Measurements from ENCODE around the gene HLA-DMB. TPM values are rescaled to one million over a fixed set of nuclear protein-coding genes. Genes with fewer than 3 reads are reported as not detected.

Gene HLA-DMB
- total RNA-seq, 1 experiment from 2014 or later = 0.79 TPM

- Histone ChIP-seq H3K4me3 (peak overlapping the region; percentile 80), H3K36me3 (peaks cover 90% of the 10 kb centered on the region), H3K9me3 (no peaks in the 10 kb centered on the region), H3K27me3 (no peaks in the 10 kb centered on the region)
- peak; percentile 52 for DNase-seq
These were observed 33.1 kb upstream of the HLA-DMB start for GRCh38 chr6:32974016-32974333.

- H3K36me3 ChIP-seq = peaks cover 84% of the 10 kb centered on the region
- H3K9me3 ChIP-seq = no peaks in the 10 kb centered on the region
- no peaks in the 10 kb centered on the region for H3K27me3 ChIP-seq
- peak overlapping the region; percentile 80 for H3K4me3 ChIP-seq
- peak; percentile 72 for DNase-seq
These were observed 32.6 kb upstream of the HLA-DMB start for GRCh38 chr6:32973144-32974015.

DNA sequence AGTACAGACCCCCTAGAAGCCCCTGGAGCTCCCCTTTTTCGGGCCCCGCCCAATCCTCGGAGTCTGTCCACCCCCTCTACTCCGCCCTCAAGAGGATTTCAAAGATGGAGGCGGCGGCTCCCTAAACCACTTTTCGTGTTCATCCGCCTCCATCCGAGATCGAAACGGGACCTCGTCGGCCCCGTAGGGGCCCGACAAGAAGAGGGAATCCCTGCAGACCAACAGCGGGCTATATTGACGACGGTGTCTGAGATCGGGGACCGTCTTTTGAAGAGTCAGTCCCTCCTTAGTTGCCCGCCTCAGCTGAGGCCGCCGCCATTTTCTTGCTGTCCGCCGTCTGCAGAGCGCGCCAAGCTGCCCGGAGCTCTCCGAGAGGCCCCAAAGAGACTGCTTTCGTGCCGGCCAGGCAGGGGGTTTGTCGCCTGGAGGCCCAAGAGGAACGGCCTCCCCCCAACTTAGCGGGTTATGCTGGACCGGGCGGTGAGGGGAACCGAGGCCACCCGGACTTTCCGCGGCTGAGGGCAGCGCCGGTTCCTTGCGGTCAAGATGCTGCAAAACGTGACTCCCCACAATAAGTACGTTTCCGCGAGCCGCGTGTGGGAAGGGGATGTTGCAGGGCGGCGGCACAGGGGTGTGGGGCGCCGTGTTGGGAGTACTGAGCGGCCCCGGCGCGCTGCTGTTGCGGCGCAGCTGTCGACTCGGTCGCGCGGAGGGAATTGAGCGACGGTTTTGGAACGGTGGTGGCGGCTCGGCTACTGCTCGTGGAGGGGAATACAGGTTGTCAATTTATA is 31.7 kb upstream of the HLA-DMB start:
- peaks cover 75% of the 10 kb centered on the region for H3K36me3 ChIP-seq
- H3K9me3 ChIP-seq = no peaks in the 10 kb centered on the region
- H3K27me3 ChIP-seq = no peaks in the 10 kb centered on the region
- peak; percentile 66 for DNase-seq
- peak overlapping the region; percentile 80 for H3K4me3 ChIP-seq

DNA sequence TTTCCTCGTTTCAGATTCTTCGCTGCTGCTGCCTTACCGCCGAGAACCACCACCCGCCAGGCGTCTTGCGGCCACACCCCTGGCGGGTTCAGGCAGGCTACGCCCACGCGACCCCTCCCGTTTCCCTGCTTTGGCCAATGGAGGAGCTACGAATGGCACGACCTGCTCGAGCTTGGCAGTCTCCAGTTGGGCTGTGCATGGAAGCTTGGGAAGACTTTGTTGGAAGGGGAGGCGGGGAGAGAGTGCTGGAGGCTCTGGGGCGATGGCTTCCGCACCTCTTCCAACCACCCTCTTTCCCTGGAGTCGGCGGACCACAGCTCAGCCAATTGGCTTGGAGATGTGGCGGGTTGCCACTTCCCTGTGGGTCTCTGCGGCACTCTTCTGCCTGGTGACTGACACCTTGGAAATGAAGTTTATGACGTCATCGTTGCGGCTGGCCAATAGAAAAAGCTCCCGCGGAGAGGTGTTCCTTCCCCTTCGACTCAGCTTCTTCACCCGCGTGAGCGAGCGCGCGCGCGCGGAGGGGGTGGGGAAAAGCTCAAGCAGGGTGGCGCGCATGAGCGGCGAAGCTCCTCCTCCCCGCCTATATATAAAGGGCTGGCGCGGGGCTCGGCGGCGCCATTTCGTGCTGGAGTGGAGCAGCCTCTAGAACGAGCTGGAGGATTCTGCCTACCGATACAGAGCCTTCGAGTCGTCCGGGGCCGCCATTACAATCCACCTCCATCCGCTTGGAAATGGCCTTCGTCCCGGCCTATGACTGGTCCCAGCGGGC is 30.9 kb upstream of the HLA-DMB start:
- H3K4me3 ChIP-seq = peak overlapping the region; percentile 80
- no peaks in the 10 kb centered on the region for H3K9me3 ChIP-seq
- H3K36me3 ChIP-seq = peaks cover 68% of the 10 kb centered on the region
- H3K27me3 ChIP-seq = no peaks in the 10 kb centered on the region
- DNase-seq = peak; percentile 100

DNA sequence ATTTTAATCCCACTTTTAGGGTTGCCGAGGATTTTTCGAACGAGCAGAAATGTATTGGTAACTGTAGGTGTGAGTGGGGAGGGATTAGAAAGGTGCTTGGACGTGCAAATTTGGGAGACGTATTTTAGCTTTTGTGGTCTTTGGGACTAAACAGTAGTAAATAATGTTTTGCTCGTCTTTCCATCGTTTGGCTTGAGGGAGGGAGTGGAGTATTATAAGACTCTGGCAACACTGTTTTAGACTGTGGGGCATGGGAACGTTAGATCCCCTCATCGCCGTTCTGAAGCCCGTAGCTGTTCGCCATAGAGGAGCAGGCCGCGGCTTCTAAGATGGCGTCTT is 30.4 kb upstream of the HLA-DMB start:
- Histone ChIP-seq H3K9me3 (no peaks in the 10 kb centered on the region), H3K36me3 (peaks cover 62% of the 10 kb centered on the region), H3K27me3 (no peaks in the 10 kb centered on the region), H3K4me3 (peak overlapping the region; percentile 79)
- no peak for DNase-seq

DNA sequence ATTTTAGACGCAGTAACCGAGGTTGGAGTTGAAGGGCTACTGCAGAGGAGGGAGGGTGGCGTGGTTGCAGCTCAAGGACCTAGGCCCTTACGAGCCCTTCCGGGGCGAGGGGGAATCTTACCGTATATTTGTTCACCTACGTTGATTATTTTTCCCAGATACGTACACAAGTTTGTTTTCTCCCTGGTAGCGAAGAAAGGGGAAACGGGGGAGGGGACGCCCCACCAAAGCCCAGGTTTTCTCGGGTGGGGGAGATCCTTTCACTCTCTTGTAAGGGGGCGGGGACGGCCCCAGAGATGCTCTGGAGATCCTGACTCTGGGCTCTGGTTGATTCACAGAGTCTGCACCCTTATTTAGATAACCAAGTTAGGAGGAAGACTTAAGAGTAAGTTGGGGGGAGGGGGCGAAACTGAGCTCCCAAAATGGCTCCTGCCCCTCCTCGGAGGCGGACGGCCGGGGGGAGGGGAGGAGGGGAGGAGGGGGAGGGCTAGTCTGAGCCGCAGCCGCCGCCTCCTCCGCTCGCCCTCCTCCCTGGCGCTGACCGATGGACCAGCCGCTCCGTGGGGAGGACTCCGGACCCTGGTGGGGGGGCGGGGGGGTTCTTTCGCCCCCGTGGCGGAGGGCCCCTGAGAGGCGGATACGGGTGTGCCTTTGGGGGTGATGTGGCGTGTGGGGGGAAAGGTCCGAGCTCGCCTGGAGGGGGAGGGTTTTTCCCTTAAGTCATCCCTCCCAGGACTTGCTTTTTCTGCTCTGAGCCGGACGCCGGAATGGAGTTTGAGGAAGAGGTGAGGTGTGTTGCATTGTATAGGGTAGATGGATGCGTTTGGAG is 29.8 kb upstream of the HLA-DMB start:
- peak; percentile 100 for DNase-seq
- H3K27me3 ChIP-seq = no peaks in the 10 kb centered on the region
- H3K36me3 ChIP-seq = peaks cover 56% of the 10 kb centered on the region
- H3K4me3 ChIP-seq = peak overlapping the region; percentile 79
- H3K9me3 ChIP-seq = no peaks in the 10 kb centered on the region

GRCh38 chr6:32969685-32970412 is 29.0 kb upstream of the HLA-DMB start:
- no peaks in the 10 kb centered on the region for H3K9me3 ChIP-seq
- H3K27me3 ChIP-seq = no peaks in the 10 kb centered on the region
- peaks cover 48% of the 10 kb centered on the region for H3K36me3 ChIP-seq
- peak overlapping the region; percentile 79 for H3K4me3 ChIP-seq
- peak; percentile 99 for DNase-seq

- Histone ChIP-seq H3K36me3 (peaks cover 41% of the 10 kb centered on the region), H3K9me3 (no peaks in the 10 kb centered on the region), H3K27me3 (no peaks in the 10 kb centered on the region), H3K4me3 (peak overlapping the region; percentile 79)
- peak; percentile 97 for DNase-seq
These were observed 28.2 kb upstream of the HLA-DMB start for GRCh38 chr6:32968867-32969684.

- peak within 1 kb of the TSS; percentile 79 for H3K4me3 ChIP-seq
- H3K36me3 ChIP-seq = peaks cover 33% of the 10 kb centered on the region
- H3K9me3 ChIP-seq = no peaks in the 10 kb centered on the region
- peak; percentile 100 for DNase-seq
- no peaks in the 10 kb centered on the region for H3K27me3 ChIP-seq
These were observed 27.5 kb upstream of the HLA-DMB start, which contains the start of gene BRD2 for GRCh38 chr6:32968093-32968866. BRD2 (plus strand) TSS chr6:32968594; CDS start chr6:32972899, 4,305 bp downstream.

- Histone ChIP-seq H3K36me3 (peaks cover 24% of the 10 kb centered on the region), H3K27me3 (no peaks in the 10 kb centered on the region), H3K9me3 (no peaks in the 10 kb centered on the region), H3K4me3 (peak overlapping the region; percentile 79)
- peak; percentile 72 for DNase-seq
These were observed 26.6 kb upstream of the HLA-DMB start for GRCh38 chr6:32967151-32968091.

- Histone ChIP-seq H3K36me3 (peaks cover 7% of the 10 kb centered on the region), H3K4me3 (no peak overlapping the region), H3K9me3 (peaks cover 6% of the 10 kb centered on the region; the same call in 1 of the 2 replicates), H3K27me3 (no peaks in the 10 kb centered on the region)
- DNase-seq = no peak
These were observed 23.9 kb upstream of the HLA-DMB start for GRCh38 chr6:32964776-32965175.

DNA sequence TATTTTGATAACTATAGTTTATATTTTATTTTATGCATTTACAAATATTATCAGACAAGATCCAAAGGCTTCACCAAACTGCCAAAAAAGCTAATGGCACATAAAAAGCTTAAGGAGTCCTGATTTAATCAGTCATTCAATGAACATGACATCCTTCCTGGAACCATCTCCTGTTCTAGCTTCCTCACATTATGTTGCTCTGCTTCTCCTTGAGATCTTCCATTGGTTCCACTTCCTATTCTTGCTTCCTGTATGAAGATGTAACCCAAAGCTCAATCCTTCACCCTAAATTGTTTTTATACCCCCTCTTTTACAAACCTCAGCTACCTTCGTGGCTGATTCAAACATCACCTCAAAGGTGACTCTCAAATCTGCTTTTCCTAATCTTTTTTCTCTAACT is 23.0 kb upstream of the HLA-DMB start:
- H3K4me3 ChIP-seq = no peak overlapping the region
- H3K27me3 ChIP-seq = no peaks in the 10 kb centered on the region
- DNase-seq = no peak
- H3K9me3 ChIP-seq = peaks cover 6% of the 10 kb centered on the region; the same call in 1 of the 2 replicates
- no peaks in the 10 kb centered on the region for H3K36me3 ChIP-seq

GRCh38 chr6:32962213-32962826 is 21.5 kb upstream of the HLA-DMB start:
- no peak overlapping the region for H3K4me3 ChIP-seq
- no peaks in the 10 kb centered on the region for H3K27me3 ChIP-seq
- no peak for DNase-seq
- H3K36me3 ChIP-seq = no peaks in the 10 kb centered on the region
- H3K9me3 ChIP-seq = peaks cover 6% of the 10 kb centered on the region; the same call in 1 of the 2 replicates
